ENCODE data around the gene PRSS57.
"Not testable (repeated sequence)": the region's sequence is repeated elsewhere in the genome, so short reads cannot be mapped to it uniquely, and the experiment has no call there.

PRSS57 gene

DNA sequence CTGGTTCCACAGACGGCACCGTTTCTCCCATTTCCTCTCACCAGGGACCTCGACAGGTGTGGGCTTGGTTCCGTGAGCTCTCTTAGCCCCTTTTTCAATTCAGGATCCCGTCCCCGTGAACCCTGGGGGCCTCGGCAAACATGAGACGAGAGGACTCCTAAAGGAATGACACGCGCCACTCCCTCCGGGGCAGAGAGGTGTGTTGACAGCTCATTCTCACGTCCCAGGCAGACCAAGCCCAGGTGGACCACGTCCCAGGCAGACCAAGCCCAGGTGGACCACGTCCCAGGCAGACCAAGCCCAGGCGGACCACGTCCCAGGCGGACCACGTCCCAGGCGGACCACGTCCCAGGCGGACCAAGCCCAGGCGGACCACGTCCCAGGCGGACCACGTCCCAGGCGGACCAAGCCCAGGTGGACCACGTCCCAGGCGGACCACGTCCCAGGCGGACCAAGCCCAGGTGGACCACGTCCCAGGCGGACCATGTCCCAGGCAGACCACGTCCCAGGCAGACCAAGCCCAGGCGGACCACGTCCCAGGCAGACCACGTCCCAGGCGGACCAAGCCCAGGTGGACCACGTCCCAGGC, 28.2 kb downstream of the PRSS57 start:
- DNase-seq = not testable (repeated sequence)

DNA sequence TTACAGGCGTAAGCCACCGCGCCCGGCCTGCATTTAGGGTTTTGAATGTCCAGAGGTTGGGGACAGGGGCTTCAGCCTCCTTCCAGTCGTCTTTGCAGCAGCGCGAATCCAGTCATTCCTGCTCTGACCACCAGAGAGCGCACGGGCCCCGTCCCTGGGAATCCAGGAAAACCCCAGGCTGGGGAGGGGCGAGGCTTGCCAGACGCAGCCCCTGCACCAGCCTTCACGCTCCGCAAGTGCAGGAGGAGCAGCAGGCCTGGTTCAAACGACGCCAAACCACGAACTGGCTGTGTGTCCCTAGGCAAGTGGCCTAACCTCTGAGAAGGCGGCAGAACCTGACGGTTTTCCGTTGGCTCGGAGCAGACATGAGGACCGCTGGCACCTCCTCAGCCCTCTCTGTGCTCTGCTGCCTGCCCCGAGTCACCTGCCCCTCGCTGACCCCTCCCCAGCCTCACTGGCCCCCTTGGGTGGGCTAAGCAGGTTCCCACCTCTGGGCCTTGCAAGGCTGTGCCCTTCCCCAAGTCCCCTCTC, 30.3 kb downstream of the PRSS57 start:
- DNase-seq = peak; percentile 62 to 78 (median 73)

DNA sequence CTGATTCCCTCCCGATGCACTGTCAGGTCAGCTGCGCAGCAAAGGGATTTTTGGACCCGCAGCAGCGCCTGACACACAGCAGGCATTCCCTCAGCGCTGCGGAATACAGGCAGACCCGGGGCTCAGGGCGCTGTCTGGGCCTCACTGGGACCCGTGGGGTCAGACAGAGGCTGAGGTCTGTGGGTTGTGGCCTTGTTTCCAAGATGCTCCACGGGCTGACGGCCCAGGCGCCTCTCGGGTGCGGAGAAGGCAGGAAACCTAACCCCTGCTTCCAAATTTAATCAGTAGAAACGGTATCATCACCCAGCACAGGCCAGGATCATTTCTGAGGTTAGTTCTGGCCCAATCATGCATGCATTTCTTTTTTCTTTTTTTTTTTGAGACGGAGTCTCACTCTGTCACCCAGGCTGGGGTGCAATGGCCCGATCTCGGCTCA, 31.6 kb downstream of the PRSS57 start:
- DNase-seq = no peak

DNA sequence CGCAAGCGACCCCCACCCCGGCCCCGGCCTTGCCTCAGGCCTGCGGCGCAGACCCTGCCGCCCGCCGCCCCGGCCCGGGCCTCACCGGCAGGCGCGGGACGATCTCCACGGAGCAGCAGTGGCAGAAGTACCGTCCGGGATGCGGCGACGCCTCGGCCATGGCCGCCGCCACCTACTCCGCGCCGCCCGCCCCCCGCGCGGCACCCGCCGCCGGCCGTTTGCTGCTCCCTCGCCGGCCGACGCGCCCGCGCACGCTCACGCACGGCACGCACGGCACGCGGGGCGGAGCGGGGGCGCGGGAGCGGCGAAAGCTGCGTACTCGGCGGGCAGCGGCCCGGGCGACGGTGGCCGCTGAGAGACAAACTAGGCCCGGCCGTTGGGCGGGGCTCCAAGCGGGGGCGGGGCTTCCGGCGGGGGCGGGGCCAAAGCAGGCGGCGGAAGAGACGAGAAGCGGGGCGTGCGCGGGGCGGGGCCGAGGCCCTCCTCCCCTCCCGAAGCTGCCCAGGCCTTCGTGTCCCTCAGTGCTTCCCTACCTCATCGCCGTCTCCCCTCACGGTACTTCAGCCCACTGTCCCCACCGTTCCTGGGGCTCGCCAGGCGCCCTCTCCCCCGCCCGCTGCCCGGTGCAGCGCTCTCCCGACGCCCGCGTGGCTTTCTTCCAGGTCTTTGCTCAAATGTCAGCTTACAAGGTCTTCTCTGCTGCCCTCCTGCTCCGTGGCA, 32.1 kb downstream of the PRSS57 start, which contains the start of gene RNF126:
Gene RNF126 (minus strand): TSS at position 253 of the 720 bp plus-strand sequence. CDS start 93 bp downstream, at position 160.
- peak; percentile 79 to 97 (median 93) for DNase-seq

DNA sequence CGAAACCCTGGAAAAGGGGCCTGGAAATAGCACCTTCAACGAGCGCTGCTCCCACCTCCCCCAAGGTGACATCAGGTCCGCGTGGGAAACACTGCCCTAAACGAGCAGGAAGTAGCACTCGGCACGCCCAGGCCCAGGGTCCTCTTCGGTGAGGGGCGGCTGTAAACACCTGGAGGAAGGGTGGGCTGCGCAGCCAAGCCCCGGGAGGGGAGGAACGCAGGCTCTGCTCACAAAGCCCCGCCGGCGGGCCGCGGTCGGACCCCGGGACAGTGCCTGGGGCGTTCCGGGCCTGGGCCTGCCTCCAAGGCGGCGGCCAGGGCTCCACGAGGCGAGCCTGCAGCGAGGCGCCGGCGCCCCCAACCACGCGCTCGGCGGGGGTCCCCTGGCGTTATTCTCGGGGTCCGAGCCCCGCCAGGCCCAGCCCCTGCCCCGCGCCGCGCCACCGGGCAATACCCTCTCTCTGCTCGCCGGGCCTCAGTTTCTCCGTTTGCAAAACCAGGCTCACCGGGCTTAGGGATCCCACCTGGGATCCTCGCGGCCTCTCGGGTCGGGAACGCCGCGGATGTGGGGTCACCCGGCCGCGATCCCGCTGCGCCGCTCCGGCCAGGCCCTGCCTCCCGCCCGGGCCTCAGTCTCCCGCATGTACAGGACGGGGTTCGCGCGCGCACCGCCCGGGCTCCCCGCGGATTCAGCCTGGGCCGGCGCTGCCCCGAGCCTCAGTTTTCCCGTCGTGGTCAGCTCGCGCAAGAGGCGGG, 32.9 kb downstream of the PRSS57 start:
- DNase-seq = peak; percentile 37 to 75 (median 63)

DNA sequence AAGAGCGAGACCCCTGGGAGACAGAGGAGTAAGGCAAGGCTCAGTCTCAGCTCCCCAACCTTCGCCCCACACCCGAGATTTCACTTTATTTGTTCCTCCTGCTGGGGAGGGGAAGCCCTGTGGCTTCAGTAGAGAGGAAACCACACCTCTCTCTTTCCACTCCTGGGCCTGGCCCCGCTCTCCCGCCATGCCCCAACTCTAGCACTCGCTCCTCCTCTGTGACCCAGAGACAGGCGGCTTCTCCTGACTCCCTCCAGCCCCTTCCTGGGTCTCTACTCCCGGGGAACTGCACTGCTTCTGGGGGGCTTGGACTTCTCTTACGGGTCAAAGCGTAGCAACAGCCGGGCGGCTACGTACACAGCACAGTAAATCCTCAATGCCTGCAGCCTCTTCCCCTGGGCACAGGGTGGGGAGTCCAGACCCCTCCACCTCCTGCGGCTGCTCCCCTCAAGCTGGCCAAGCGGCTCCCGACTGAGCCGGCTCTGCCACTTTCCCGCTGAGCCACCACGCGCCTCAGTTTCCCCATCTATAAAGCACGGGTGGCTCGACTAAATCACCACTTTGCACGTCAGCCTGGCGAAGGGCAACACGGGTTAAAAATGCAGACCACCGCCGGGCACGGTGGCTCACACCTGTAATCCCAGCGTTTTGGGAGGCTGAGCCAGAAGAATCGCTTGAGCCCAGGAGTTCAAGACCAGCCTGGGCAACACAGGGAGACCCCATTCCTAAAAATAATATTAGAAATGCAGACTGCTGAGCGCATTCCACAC, 33.6 kb downstream of the PRSS57 start:
- peak in 4 of 5 experiments; percentile 40 to 85 (median 68) for DNase-seq

DNA sequence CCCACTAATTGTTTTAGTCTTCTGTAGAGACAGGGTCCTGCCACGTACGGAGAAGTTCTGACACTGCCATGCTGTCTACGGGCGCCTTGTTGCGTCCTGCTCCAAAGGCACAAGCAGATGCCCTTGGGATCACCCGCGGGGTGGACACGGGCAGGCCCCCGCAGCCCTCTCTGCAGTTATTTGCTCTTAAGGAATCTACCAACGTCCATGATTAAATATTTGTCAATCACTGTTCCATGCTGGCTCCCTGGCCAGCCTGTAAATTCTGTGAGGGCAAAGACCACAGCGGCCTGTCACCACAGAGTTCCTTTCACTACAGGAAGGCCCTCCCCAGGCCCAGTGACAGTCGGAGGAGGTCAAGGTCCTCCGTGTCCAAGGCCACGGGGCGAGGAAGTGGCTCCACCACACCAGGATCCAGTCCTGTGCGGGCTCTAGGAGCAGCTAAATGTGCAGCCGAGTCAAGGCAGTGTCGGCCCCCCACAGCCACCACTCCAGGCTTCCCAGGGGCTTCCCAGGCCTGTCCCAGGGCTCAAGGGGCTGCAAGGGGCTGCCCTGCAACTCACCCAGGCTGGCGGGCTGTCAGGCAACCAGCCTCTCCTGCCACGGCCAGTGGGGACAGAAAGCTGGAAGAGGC, 34.3 kb downstream of the PRSS57 start:
- DNase-seq = no peak

DNA sequence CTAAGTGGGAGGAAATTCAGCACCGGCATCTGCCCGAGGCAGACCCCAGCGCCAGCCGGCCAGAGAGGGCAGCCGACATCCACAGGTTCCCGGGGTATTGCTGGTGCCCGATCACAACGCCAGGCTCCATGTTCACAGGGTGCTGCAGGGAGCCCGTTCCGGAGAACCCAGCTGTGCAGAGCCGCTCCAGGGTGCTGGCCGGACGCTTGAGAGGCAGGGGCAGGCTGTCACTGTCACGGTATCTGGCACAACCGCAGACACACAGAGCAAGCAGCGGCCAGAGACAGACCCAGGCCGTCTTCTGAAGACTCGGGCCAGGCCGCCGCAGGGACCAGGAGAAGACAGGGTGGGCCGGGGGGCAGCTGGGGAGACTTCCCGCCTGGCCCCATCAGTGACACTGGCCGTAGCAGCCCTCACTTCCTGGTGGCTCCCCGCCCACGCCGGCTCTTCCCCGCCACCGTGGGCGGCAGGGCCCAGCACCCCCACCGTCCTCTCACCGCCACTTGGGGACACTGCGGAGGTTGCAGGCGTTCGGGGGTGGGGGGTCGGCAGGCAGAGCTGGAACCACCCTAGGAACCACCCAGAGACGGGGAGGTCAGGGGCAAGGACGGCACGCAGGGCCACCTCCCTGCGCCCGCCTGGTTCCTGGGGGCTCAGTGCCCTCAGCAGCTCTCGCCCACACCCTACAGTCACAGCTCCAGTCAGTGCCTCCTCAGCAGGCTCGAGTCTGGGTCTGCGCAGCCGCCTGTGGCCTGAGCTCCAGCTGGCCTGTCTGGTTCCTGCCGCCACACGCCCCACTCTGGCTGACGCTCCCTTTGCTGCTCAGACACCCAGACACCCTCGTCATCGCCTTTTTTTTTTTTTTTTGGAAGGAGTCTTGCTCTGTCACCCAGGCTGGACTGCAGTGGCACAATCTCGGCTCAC, 36.1 kb downstream of the PRSS57 start:
- peak in 3 of 5 experiments; percentile 36 to 88 (median 60) for DNase-seq

DNA sequence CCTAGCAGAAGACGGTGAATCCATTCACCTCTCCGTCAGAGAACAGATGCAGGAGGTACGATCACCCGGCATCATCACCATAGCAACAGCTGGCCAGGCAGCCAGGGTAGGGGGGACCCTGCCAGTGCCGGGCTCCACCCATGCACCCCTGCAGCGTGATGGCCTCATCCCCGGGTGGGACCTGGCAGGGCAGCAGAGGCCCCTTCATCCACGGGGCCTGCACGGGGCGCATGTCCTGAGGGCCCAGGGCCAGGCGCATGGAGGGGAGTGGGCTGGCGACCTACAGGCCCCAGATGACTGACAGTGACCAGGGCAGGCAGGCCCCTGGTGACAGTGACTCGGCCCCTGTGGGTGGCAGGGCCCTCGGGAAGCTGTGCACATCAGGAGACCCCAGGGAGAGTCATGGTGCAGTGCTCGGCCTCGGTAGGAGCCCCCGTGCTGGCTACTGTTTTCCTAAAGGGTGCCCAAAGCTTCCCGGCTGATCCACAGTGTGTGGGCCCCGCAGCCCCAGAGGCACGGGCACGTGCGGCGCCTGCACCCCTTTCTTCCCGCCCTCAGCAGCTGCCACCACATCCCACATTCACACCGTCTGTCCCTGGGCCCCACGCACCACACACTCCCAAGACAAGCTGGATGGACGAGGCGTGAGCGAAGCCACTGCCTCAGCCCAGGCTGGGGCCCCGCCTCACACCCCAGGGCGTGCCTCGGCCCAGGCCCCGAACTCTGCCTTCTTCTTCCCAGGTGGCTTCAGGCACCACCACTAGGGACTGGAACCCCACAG, 37.0 kb downstream of the PRSS57 start:
- DNase-seq = no peak

DNA sequence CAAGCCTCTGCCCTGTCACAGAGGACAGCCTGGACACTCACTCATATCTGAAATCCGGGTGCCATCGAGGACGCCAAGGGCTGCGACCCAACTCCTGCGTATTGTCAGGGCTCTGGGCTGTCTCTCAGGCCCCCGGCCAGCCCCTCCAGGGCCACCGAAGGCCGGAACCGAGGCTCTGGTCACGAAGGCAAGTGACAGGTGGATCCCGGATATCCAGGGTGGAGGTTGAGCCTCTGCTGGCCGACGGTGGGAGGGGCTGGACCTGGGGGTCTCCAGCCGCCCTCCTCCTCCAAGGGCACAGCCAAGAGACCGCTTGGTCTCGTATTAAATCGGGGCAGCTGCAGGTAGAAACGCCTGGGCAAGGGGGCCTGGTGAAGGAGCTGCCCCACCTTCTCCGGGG, 37.6 kb downstream of the PRSS57 start:
- no peak for DNase-seq

DNA sequence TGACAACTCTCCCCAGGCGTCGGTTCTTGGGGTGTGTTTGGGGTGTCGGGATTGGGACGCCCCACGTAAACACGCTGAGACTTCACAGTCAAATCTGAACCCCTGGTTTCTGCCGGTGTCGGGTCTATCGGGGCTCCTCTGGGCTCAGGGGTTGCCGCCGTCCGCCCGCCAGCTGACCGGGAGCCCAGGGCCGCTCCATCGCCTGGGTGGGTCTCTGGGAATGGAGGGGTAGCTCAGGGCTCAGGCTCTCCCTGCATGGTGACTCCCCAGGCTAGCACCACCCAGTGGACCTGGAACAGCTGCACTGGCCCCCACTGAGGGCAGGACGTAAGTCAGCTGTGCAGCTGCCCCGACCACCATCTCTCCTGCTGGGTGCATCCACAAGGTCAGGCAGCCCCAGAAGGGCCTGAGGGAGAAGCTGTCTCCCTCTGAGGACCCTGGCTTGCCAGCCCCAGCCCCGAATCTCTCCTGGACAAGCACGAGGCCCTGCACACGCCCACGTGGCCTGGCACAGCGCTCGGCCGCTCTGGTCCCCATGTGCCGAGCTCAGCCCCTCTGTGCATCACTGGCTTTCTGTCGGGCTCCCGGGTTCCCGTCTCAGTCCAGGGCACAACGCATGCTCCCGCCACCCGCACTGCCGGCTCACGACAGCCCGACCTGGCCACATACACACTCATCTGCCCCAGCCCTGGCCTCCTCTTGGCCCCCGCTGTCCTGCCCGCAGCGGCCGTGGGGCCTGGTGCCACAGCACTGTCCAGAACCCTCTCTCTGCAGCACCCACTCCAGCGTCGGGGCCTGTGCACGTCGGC, 38.3 kb downstream of the PRSS57 start:
- no peak for DNase-seq

DNA sequence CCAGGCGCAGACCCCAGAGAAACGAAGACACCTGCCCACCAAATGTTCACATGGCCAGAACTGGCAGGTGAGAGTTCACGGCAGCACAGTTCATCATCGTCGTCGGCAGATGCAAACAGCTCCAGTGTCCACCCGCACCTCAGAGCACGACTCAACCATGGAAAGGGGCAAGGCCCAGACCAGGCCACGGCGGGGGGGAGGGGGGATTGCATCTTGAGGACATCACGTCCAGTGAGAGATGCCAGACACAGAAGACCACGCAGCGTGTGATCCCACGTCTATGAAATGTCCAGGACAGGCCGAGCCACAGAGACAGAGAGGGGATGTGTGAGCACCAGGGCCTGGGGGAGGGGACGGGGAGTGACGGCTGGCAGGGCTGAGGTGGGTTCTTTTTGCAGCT, 39.6 kb downstream of the PRSS57 start:
- no peak for DNase-seq

DNA sequence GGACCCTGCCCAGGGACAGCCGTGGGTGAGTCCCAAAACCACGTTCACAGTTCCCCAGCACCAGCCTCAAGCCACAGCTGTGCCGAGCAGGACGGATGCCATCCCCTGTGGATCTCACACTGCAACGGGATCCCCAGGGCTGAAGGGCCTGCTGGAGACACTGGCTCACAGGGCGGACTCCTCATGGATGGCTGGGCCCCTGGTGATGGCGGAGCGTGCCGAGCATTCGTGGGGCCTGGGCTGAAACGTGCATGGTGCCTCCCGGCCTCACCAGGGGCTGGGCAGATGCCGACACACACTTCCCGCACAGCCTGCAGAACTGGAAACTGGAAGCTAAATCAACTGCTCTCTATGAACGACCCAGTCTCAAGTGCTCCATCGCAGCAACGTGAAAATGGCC, 41.8 kb downstream of the PRSS57 start:
- DNase-seq = no peak

DNA sequence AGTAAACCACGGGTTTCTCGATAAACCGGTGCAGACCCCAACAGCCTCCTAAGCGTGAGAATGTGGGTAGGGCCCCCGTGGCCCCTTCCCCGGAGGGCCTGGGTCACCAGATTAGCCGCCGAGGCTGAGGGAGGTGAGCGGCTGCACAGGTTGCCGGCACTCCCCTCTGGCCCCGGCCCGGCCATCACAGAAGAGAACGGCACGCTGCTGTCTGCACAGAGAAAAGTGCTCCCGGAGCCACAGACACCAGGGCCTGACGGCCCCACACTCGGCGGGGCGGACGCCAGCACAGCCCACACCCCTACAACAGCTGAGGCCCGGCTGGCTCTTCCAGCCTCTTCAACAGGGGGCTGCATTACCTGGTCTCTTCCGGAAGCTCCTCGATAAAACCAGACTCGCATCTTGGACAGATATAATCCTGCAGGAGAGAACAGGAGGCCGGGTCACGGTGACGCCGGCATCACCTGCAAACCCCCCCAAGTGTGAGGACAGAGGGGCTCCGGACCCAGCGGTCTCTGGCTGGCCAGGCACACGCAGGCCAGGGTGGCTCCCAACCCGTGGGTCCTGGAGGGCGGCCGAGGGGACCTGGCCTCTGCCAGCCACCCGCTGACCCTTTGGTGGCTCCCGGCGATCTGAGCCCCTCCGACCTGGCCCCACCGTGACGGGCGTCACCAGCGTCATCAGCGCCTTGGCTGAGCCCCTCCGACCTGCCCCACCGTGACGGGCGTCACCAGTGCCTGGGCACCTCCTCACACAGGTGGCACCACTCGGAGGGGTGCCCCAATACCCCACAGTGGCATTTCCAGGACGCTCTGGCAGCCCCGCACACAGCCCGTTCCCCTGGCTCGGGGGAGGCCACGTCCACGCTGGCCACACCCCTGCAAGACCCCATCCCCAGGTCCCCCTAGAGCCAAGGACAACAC, 42.5 kb downstream of the PRSS57 start:
- DNase-seq = no peak

DNA sequence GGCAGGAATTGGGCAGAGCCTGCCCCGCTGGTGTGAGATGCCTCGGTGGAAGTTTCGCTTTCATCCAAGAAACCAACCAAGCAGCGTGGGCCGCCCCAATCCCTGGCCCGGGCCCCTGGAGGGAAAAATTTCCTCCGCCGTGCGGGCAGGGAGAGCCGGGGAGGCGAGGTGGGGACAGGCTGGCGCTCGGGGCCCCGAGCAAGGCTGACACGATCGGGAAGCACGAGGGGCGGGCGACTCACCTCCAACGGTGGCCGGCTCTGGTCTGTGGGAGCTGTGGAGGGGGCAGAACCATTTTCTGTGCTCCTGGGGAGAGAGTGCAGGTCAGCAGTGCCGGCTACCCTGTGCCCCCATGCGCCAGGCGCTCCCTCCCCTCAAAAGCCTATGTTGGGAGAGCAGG, 43.3 kb downstream of the PRSS57 start:
- DNase-seq = no peak

DNA sequence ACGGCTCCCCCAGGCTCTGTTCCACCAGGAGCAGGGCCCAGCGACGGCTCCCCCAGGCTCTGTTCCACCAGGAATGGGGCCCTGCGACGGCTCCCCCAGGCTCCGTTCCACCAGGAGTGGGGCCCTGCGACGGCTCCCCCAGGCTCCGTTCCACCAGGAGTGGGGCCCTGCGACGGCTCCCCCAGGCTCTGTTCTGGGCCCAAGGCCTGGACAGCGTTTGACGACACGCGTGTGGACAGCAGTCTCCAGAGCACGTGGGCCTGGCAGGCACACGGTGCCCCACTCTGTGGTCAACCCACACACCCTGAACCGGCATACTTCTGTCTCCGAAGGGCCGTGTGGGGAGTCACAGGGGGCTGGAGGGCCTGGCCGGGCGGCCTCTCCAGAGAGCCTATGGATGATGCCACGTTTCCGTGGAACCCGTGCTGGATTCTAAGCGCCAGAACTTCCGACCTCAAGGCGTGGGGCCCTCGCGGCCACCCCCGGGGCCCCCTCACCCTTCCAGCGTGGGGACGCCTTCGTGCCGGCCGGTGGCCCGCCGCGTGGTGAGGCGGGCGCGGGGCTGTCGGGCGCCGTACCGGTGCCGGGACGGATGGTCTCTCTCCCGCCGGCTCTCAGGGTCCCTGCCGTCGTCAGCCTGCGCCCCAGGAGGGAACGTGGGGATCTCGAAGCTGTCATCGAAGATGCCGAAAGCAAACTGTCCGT, 44.0 kb downstream of the PRSS57 start:
- no peak for DNase-seq

DNA sequence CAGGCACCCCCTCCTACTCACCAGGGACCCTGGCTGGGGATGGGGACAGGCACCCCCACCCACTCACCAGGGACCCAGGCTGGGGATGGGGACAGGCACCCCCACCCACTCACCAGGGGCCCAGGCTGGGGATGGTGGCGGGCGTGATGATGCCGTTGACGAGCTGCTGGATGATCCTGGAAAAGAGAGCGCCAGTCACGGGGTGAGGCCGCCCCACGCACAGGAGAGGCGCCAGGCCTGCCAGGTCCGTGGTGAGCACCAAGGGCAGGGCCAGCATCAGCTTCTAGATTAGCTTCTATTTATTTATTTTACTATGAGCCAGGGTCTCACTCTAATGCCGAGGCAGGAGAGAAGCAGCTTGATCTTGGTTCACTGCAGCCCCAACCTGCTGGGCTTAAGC, 45.1 kb downstream of the PRSS57 start:
- no peak for DNase-seq
